ENCODE measurements around the gene RASL12. TPM values are rescaled to one million over a fixed set of nuclear protein-coding genes. Genes with fewer than 3 reads are reported as not detected.
"Not testable (repeated sequence)": the region's sequence is repeated elsewhere in the genome, so short reads cannot be mapped to it uniquely, and the experiment has no call there.

The RASL12 gene
- total RNA-seq, 1 donor from 2014 or later, result 15.1 TPM

GRCh38 chr15:65020419-65020818, 47.4 kb downstream of the RASL12 start:
- Histone ChIP-seq H3K9me3 (ENCODE audit: control insufficient read depth in 3 of 3, low read length in 3 of 3) (no peaks in the 10 kb centered on the region), H3K27ac (ENCODE audit: low read depth, low read length) (no peak overlapping the region), H3K4me3 (ENCODE audit: low read length in 3 of 3) (no peak overlapping the region), H3K36me3 (ENCODE audit: control insufficient read depth in 3 of 3, insufficient read depth in 3 of 3, low read length in 3 of 3) (peaks cover 23 to 46% (median 39%) of the 10 kb centered on the region in 3 donors), H3K27me3 (ENCODE audit: control insufficient read depth in 3 of 3, insufficient read depth in 3 of 3, low read length in 3 of 3) (no peaks in the 10 kb centered on the region), H3K4me1 (ENCODE audit: control insufficient read depth in 3 of 3, insufficient read depth in 3 of 3, low read length in 3 of 3) (peaks cover 0 to 2% (median 0%) of the 10 kb centered on the region in 3 donors), H3K9ac (ENCODE audit: low read depth in 1 of 3, low read length in 3 of 3) (no peak overlapping the region)

GRCh38 chr15:65011198-65011597, 56.6 kb downstream of the RASL12 start:
- H3K9me3 ChIP-seq (ENCODE audit: control insufficient read depth in 3 of 3, low read length in 3 of 3); H3K4me1 ChIP-seq (ENCODE audit: control insufficient read depth in 3 of 3, insufficient read depth in 3 of 3, low read length in 3 of 3); H3K27ac ChIP-seq (ENCODE audit: low read depth, low read length); H3K4me3 ChIP-seq (ENCODE audit: low read length in 3 of 3); H3K9ac ChIP-seq (ENCODE audit: low read depth in 1 of 3, low read length in 3 of 3); H3K27me3 ChIP-seq (ENCODE audit: control insufficient read depth in 3 of 3, insufficient read depth in 3 of 3, low read length in 3 of 3): not testable (repeated sequence)
- peaks cover 23 to 33% (median 29%) of the 10 kb centered on the region in 3 donors for H3K36me3 ChIP-seq (ENCODE audit: control insufficient read depth in 3 of 3, insufficient read depth in 3 of 3, low read length in 3 of 3)

GRCh38 chr15:65008983-65009382, 58.8 kb downstream of the RASL12 start:
- H3K9me3 ChIP-seq (ENCODE audit: control insufficient read depth in 3 of 3, low read length in 3 of 3), result no peaks in the 10 kb centered on the region
- H3K36me3 ChIP-seq (ENCODE audit: control insufficient read depth in 3 of 3, insufficient read depth in 3 of 3, low read length in 3 of 3), result peaks cover 13 to 33% (median 14%) of the 10 kb centered on the region in 3 donors
- no peaks in the 10 kb centered on the region for H3K4me1 ChIP-seq (ENCODE audit: control insufficient read depth in 3 of 3, insufficient read depth in 3 of 3, low read length in 3 of 3)
- no peaks in the 10 kb centered on the region for H3K27me3 ChIP-seq (ENCODE audit: control insufficient read depth in 3 of 3, insufficient read depth in 3 of 3, low read length in 3 of 3)
- no peak overlapping the region for H3K4me3 ChIP-seq (ENCODE audit: low read length in 3 of 3)
- H3K27ac ChIP-seq (ENCODE audit: low read depth, low read length), result no peak overlapping the region
- no peak overlapping the region for H3K9ac ChIP-seq (ENCODE audit: low read depth in 1 of 3, low read length in 3 of 3)

- Histone ChIP-seq H3K9me3 (ENCODE audit: control insufficient read depth in 3 of 3, low read length in 3 of 3) (no peaks in the 10 kb centered on the region), H3K27me3 (ENCODE audit: control insufficient read depth in 3 of 3, insufficient read depth in 3 of 3, low read length in 3 of 3) (no peaks in the 10 kb centered on the region), H3K4me3 (ENCODE audit: low read length in 3 of 3) (no peak overlapping the region), H3K9ac (ENCODE audit: low read depth in 1 of 3, low read length in 3 of 3) (no peak overlapping the region), H3K4me1 (ENCODE audit: control insufficient read depth in 3 of 3, insufficient read depth in 3 of 3, low read length in 3 of 3) (no peaks in the 10 kb centered on the region), H3K27ac (ENCODE audit: low read depth, low read length) (no peak overlapping the region), H3K36me3 (ENCODE audit: control insufficient read depth in 3 of 3, insufficient read depth in 3 of 3, low read length in 3 of 3) (peaks cover 3 to 29% (median 5%) of the 10 kb centered on the region in 3 donors)
Observed at GRCh38 chr15:65006876-65007275, 60.9 kb downstream of the RASL12 start.

- Histone ChIP-seq H3K27ac (ENCODE audit: low read depth, low read length) (no peak overlapping the region), H3K4me1 (ENCODE audit: control insufficient read depth in 3 of 3, insufficient read depth in 3 of 3, low read length in 3 of 3) (no peaks in the 10 kb centered on the region), H3K9me3 (ENCODE audit: control insufficient read depth in 3 of 3, low read length in 3 of 3) (no peaks in the 10 kb centered on the region), H3K4me3 (ENCODE audit: low read length in 3 of 3) (no peak overlapping the region), H3K9ac (ENCODE audit: low read depth in 1 of 3, low read length in 3 of 3) (no peak overlapping the region), H3K36me3 (ENCODE audit: control insufficient read depth in 3 of 3, insufficient read depth in 3 of 3, low read length in 3 of 3) (peaks cover 3 to 19% (median 5%) of the 10 kb centered on the region in 3 donors), H3K27me3 (ENCODE audit: control insufficient read depth in 3 of 3, insufficient read depth in 3 of 3, low read length in 3 of 3) (no peaks in the 10 kb centered on the region)
Observed at GRCh38 chr15:65004993-65005392, 62.8 kb downstream of the RASL12 start.

Small RNAs within 50 kb of the gene (small RNA-seq; reads per million reads assigned to genes)
- gene AC013553.1, result not detected

Other genes with a start within 250 kb of the RASL12 start
- 2.1 TPM for gene PIF1, start 242.3 kb downstream of the RASL12 start, total RNA-seq
- 16.7 TPM for gene PLEKHO2, start 226.1 kb downstream of the RASL12 start, total RNA-seq
- 2.6 TPM for gene ANKDD1A, start 156.1 kb downstream of the RASL12 start, total RNA-seq
- 76.2 TPM for gene SPG21, start 78.1 kb downstream of the RASL12 start, total RNA-seq
- gene MTFMT, start 38.4 kb downstream of the RASL12 start, total RNA-seq, result 6.8 TPM
- gene SLC51B, start 22.6 kb downstream of the RASL12 start, total RNA-seq, result 0.52 TPM
- 1.6 TPM for gene KBTBD13, start 8.8 kb upstream of the RASL12 start, total RNA-seq
- gene UBAP1L, start 47.2 kb upstream of the RASL12 start, total RNA-seq, result 2.1 TPM
- gene PDCD7, start 65.8 kb upstream of the RASL12 start, total RNA-seq, result 11.5 TPM
- 42.3 TPM for gene CLPX, start 117.4 kb upstream of the RASL12 start, total RNA-seq
- 38.1 TPM for gene CILP, start 143.5 kb upstream of the RASL12 start, total RNA-seq
- 7.3 TPM for gene PARP16, start 218.9 kb upstream of the RASL12 start, total RNA-seq
- gene RNU5A-1, start 228.1 kb upstream of the RASL12 start, total RNA-seq, result not detected
- not detected for gene RNU5B-1, start 236.7 kb upstream of the RASL12 start, total RNA-seq